Stimulated activated CD4-positive, alpha-beta T cell treated with anti-CD3 and anti-CD28 coated beads, TNF-alpha, amount 100 ng/mL, for 1 hour (primary cell): ENCODE results near the gene OR2C3.
"Not testable (repeated sequence)": the region's sequence is repeated elsewhere in the genome, so short reads cannot be mapped to it uniquely, and the experiment has no call there.

ENCODE experiments used
- DNase-seq, 3 donors: peaks; one replicate each; pipeline ENCODE4 v3.0.0-alpha.2; 2020; ENCODE audit warnings: low read depth in 3 of 3, low spot score in 1 of 3

Gene OR2C3

DNA sequence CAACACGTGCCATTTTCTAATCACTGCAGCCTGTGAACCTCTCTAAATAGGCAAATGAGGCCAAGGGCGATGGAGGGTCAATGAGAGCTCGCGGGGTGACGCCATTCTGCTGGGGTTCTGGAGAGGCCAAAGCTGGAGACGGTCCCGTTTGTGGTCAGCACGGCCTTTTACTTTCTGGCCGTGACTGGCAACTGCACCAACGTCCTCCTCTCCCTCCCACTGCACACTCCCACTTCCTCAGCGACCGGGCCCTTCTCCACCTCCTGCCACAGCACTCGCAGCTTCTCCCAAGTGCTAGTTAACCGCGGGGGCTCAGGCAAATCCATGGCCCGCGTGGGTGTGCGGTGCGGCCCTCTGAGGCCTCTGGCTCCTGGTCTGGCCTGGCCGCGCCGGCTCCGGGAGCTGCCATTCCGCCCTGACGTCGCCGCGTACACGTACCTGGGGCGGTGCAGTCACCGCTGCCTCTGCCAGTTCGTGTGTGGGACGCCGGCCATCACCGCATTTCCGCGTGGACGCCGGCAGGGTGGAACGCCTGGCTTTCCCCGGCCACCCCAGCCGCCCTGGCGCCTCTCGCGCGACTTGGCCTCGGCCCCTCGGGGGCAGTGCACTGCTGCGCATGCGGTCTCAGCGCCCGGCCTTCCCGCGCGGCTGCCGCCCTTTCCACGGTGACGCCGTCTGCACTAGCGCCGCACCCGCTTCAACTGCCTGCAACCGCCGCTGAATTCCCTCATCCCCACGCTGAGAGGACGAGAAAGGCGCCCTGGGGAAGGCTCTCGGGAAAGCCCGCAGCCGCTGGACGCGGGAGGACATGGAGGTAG, 18.2 kb downstream of the OR2C3 start:
- DNase-seq: peak in 1 of 3 donors; percentile 2

- DNase-seq: no peak
Observed at GRCh38 chr1:247506831-247507230, 29.4 kb downstream of the OR2C3 start.

- DNase-seq: no peak
Observed at GRCh38 chr1:247500865-247501264, 35.4 kb downstream of the OR2C3 start.

GRCh38 chr1:247496581-247497285, 39.5 kb downstream of the OR2C3 start:
- no peak for DNase-seq

- DNase-seq: no peak
Observed at GRCh38 chr1:247494767-247495166, 41.5 kb downstream of the OR2C3 start.

- DNase-seq: no peak
Observed at GRCh38 chr1:247493106-247493505, 43.1 kb downstream of the OR2C3 start.

DNA sequence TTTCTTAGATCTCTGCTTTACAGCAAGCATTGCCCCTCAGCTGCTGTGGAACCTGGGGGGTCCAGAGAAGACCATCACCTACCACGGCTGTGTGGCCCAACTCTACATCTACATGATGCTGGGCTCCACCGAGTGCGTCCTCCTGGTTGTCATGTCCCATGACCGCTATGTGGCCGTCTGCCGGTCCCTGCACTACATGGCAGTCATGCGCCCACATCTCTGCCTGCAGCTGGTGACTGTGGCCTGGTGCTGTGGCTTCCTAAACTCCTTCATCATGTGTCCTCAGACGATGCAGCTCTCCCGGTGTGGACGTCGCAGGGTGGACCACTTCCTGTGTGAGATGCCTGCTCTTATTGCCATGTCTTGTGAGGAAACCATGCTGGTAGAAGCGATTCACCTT, 44.9 kb downstream of the OR2C3 start:
- no peak for DNase-seq

- peak in 1 of 3 donors; percentile 1 for DNase-seq
Observed at GRCh38 chr1:247487057-247487456, 49.2 kb downstream of the OR2C3 start.

DNA sequence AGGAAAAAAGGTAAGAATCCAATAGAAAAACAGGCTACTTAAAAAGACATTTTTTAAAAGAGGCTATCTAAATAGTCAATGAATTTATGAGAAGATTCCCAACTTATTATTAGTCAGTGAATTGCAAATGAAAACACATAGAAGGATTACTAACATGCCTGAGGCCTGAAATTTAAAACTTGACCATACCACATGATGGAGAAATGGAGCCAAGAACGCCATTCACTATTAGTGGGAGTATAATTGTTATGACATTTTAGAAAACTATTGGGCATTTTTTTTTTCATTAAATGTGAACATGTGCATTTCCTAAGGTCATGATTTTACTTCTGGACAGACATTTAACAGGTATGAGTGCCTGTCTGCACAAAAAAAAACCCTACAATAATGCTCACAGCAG, 53.5 kb downstream of the OR2C3 start:
- no peak for DNase-seq

DNA sequence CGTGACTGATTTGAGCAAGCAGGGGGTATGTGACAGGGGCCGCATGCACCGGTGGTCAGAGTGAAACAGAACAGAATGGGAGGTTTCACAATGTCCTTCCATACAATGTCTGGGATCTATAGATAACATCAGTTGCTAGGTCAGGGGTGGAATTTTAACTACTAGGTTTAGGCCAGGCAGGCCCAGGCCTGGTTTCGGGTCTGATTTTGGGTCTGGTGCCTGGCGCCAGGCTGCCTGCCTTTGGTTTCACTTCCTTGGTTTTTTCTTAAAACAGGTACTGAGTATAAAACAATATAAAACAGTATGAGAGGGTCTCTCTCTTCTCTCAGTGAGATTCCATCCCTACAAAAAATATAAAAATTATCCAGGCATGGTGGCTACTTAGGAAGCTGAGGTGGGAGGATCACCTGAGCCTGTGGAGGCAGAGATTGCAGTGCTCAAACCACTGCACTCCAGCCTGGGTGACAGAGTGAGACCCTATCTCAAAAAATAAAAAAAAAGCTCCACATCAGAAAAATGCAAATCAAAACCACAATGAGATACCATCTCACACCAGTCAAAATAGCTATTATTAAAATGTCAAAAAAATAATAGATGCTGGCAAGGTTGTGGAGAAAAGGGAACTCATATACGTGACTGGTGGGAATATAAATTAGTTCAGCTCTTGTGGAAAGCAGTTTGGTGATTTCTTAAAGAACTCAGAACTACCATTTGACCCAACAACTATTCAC, 59.7 kb downstream of the OR2C3 start:
- DNase-seq: not testable (repeated sequence)

GRCh38 chr1:247475793-247476192, 60.4 kb downstream of the OR2C3 start:
- DNase-seq: no peak
